Hepatocyte (in vitro differentiated cells): ENCODE data around the gene JARID2.

Source experiments
- CTCF ChIP-seq: fragments of 200-600 bp; sonication (generic); IDR thresholded peaks from 2 replicates; pipeline ENCODE4 v1.5.1; 2016; ENCODE audit warnings: antibody characterized with exemption, mild to moderate bottlenecking; ENCODE audit not compliant: poor library complexity
- EZH2phosphoT487 ChIP-seq: fragments of 200-600 bp; sonication (generic); IDR thresholded peaks from one replicate; pipeline ENCODE4 v1.6.1; 2018; ENCODE audit warnings: antibody characterized with exemption, mild to moderate bottlenecking, low read depth, moderate library complexity; ENCODE audit not compliant: unreplicated experiment, severe bottlenecking

- TF ChIP-seq CTCF (no peak), EZH2phosphoT487 (no peak)
Observed at GRCh38 chr6:15480525-15480924, 234.7 kb downstream of the JARID2 start.
